ENCODE data around the gene ZNF668. TPM values are rescaled to one million over a fixed set of nuclear protein-coding genes. Genes with fewer than 3 reads are reported as not detected.

Gene ZNF668
- 10.3 TPM for total RNA-seq

GRCh38 chr16:31073970-31074813 is at the start of gene ZNF668, which contains the start of gene ZNF646:
Gene ZNF668 (minus strand): TSS chr16:31074240. CDS start chr16:31064459, 9,781 bp downstream.
Gene ZNF646 (plus strand): TSS chr16:31074422. CDS start chr16:31076325, 1,903 bp downstream.

GRCh38 chr16:31117384-31118222 is 43.6 kb upstream of the ZNF668 start, which contains the start of gene KAT8:
Gene KAT8 (plus strand): TSS chr16:31117664. CDS start chr16:31117682, 18 bp downstream.

DNA sequence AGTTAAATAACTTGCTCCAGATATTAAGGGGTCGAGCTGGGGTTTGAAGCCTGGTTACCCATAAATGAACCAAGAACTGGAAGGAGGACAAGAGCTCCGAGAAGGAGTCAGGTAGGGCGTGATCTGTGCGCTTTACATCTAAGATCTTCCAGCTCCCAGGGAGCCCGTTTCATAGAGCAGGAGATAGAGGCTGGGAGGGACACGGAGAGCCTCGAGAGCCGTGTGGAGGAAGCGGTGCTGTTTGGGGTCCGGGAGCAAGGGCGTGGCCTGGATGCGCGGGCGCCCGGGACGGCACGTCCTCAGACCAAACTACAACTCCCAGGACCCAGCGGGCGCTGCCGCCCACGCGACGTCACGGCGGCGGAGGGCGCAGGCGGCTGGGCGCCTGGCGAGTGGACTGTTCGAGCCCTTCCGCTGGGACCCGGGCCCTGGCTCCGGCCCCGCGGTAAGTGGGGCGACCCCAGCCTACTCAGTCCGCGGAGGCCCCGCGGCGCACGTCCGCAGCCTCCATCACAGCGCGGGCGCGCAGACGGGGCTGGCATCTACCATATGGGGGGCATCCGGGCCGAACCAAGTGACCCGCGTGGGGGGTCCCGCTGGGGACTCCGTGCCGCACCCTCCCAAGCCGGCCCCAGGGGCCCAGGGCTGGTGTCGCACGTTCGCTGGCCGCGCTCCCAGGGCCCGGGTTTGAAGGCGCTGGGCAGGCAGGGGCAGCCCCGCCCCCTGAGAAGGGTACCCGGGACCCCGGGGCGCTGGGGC is 34.2 kb upstream of the ZNF668 start, which contains the start of gene BCKDK:
BCKDK (plus strand) TSS at position 352 of the 759 bp plus-strand sequence. CDS start 838 bp downstream, outside the sequence.

GRCh38 chr16:31094424-31095120 is 20.5 kb upstream of the ZNF668 start, which contains the start of gene VKORC1:
Gene VKORC1 (minus strand): TSS chr16:31094797. CDS start chr16:31094729, 68 bp downstream.

GRCh38 chr16:31088459-31089183 is 14.6 kb upstream of the ZNF668 start, which contains the start of gene PRSS53:
Gene PRSS53 (minus strand): TSS chr16:31088943. CDS start chr16:31088809, 134 bp downstream.

DNA sequence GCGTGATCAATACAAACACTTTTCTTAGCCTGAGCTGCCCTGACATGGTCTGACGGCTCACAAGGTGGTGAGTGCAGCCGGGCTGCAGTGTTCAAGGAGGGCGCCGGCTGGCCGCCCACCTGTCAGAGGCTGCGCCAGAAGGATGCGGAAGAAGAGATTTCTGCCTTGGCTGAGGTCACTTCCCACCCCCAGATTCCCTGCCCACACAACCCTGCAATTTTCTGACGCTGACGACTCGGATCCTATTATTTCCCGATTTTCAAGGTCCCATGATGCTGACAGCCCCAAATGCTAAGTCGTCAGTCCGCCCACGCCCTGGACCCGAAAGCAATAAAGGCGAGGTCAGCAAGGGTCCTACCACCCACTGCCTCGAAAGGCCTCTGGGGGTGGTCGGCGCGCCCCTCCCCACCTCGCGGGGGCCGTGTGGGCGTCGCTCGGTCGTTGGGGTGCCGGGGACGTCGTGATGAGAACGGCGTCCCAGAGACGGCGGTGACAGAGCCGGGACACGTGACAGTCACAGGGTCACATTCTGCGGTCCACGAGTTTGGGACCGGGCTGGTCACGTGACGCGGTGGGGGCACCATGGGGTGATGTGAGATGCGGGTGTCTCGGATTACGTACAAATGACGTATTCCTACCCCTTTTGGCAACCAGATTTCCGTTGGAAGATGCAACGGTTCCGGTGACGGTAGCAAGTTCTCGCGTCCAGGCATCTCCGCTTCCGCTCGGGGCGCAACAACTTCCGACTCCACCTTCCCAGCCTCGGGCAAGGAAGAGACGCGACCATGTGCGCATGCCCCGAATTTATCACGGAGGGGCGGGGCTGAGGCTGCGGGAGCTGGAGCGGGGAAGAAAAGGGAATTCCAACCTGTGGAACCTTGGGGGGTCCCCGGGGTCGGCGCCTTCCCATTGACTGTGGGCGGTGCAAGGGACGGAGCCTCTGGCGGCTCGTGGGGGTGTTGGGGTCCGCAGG is 41.0 kb downstream of the ZNF668 start, which contains the start of gene STX4:
STX4 (plus strand) TSS at position 823 of the 973 bp plus-strand sequence. CDS start 248 bp downstream, outside the sequence.

Other genes starting within 250 kb of the ZNF668 start
- 47.3 TPM for gene BCL7C, start 180.2 kb downstream of the ZNF668 start, total RNA-seq
- 0.31 TPM for gene CTF1, start 177.6 kb downstream of the ZNF668 start, total RNA-seq
- 45.4 TPM for gene FBXL19, start 150.7 kb downstream of the ZNF668 start, total RNA-seq
- 3.8 TPM for gene ORAI3, start 125.2 kb downstream of the ZNF668 start, total RNA-seq
- 5.0 TPM for gene SETD1A, start 116.5 kb downstream of the ZNF668 start, total RNA-seq
- 0.94 TPM for gene HSD3B7, start 89.0 kb downstream of the ZNF668 start, total RNA-seq
- 31.6 TPM for gene STX1B, start 63.6 kb downstream of the ZNF668 start, total RNA-seq
- gene STX4, start 40.7 kb downstream of the ZNF668 start, total RNA-seq: 26.3 TPM
- gene ZNF646, start 182 bp upstream of the ZNF668 start, total RNA-seq: 20.3 TPM
- 8.1 TPM for gene PRSS53, start 14.7 kb upstream of the ZNF668 start, total RNA-seq
- gene VKORC1, start 20.6 kb upstream of the ZNF668 start, total RNA-seq: 39.4 TPM
- gene BCKDK, start 34.1 kb upstream of the ZNF668 start, total RNA-seq: 21.6 TPM
- gene KAT8, start 43.4 kb upstream of the ZNF668 start, total RNA-seq: 49.5 TPM
- gene PRSS8, start 61.5 kb upstream of the ZNF668 start, total RNA-seq: not detected
- gene PRSS36, start 75.8 kb upstream of the ZNF668 start, total RNA-seq: 0.31 TPM
- 119 TPM for gene FUS, start 105.9 kb upstream of the ZNF668 start, total RNA-seq
- 1.3 TPM for gene PYCARD, start 128.5 kb upstream of the ZNF668 start, total RNA-seq
- gene TRIM72, start 139.9 kb upstream of the ZNF668 start, total RNA-seq: 0.63 TPM
- not detected for gene PYDC1, start 142.9 kb upstream of the ZNF668 start, total RNA-seq
- 1.3 TPM for gene ITGAM, start 185.7 kb upstream of the ZNF668 start, total RNA-seq